ENCODE data around the gene PIK3R1. TPM values are rescaled to one million over a fixed set of nuclear protein-coding genes. Genes with fewer than 3 reads are reported as not detected.

PIK3R1 gene
- total and polyA plus RNA-seq, 10 of the 15 experiments (the other 5 are each of a cell fraction or from before 2014, with no cell fraction given) = 7.8 to 38.4 (median 15.7) TPM

GRCh38 chr5:68251386-68251785, 35.8 kb downstream of the PIK3R1 start:
- Histone ChIP-seq H3K27ac (ENCODE audit: control insufficient read depth, insufficient read depth) (no peak overlapping the region), H3K4me1 (ENCODE audit: control insufficient read depth, insufficient read depth, low read length) (no peaks in the 10 kb centered on the region), H3K9ac (ENCODE audit: control insufficient read depth, insufficient read depth, low read length) (no peak overlapping the region; the same call in 1 of the 2 replicates), H3K36me3 (ENCODE audit: control insufficient read depth in 2 of 2, insufficient read depth in 2 of 2, low read length in 1 of 2) (no peaks in the 10 kb centered on the region), H3K79me2 (ENCODE audit: control insufficient read depth, insufficient read depth, low read length) (peaks cover 21% of the 10 kb centered on the region), H3K4me3 (no peak overlapping the region), H4K20me1 (ENCODE audit: control insufficient read depth, insufficient read depth) (peaks cover 4% of the 10 kb centered on the region; the same call in 1 of the 2 replicates), H2AFZ (ENCODE audit: control insufficient read depth, low read depth, low read length) (no peak overlapping the region), H3K4me2 (ENCODE audit: control insufficient read depth, insufficient read depth) (no peak overlapping the region), H3K9me3 (replicated peaks; ENCODE audit: control insufficient read depth, insufficient read depth, low read length) (no peaks in the 10 kb centered on the region), H3K27me3 (replicated peaks in 1 of 2; ENCODE audit: control insufficient read depth in 2 of 2, insufficient read depth in 2 of 2, low read length in 1 of 2) (no peaks in the 10 kb centered on the region)
- TF ChIP-seq ATF2 (IDR thresholded peaks at IDR 0.05; ENCODE audit: low read length) = no peak
- TF ChIP-seq EGR1 (IDR thresholded peaks at IDR 0.05; ENCODE audit: borderline replicate concordance in 1 of 2, low read depth in 2 of 2, low read length in 2 of 2) = peak in 1 of 2 experiments; percentile 24; a peak in 1 of 3 replicates
- ChIA-PET SMC1A (ENCODE audit: uncharacterized antibody, unreplicated experiment) (interaction anchor here (0.5 to 4.3 kb wide), 7 partner anchors 32 to 1005 kb away, joined by 3 to 39 read pairs (median 4); no protein-coding TSS in a partner anchor), POLR2A (no interaction called here), RAD21 (ENCODE audit: unreplicated experiment) (interaction anchor here (1.1 to 2.0 kb wide), 4 partner anchors 34 to 1002 kb away, joined by 3 to 7 read pairs (median 4); partner anchors contain the start of gene PIK3R1), CTCF (interaction anchor here (1.8 to 6.6 kb wide), 3 partner anchors 13 to 1006 kb away, joined by 5 to 73 read pairs (median 9); no protein-coding TSS in a partner anchor)
- FAIRE-seq = no peak
- intact Hi-C loops (cut with micrococcal nuclease; ENCODE audit: unreplicated experiment) = loop anchor here (5.0 to 10.0 kb wide), 3 partner anchors 444 to 1097 kb away; no protein-coding TSS in a partner anchor
- peak; percentile 72 for ATAC-seq
- BruUV-seq (replicated peaks) = no TSS peak
- 37% methylated on average over 4 of the region's 4 CpGs for WGBS (ENCODE audit: insufficient coverage, insufficient replicate concordance, low lambda C conversion rate, missing lambda C conversion rate)
- in situ Hi-C loops (cut with MboI) = loop anchor here (5.0 kb wide), 1 partner anchor 1004 kb away; no protein-coding TSS in a partner anchor
- DNase-seq (ENCODE audit: low read depth, low spot score) = no peak

Measured in GM12878 (cell line).